HG02610 (cell line): Measurements from ENCODE around the gene MPPE1.
"Not testable (repeated sequence)": the region's sequence is repeated elsewhere in the genome, so short reads cannot be mapped to it uniquely, and the experiment has no call there.

ENCODE experiments used
- ATAC-seq: cut with Tn5 transposase; IDR thresholded peaks from one replicate; pipeline ENCODE4 v1.9.1; 2021; ENCODE audit warnings: mild to moderate bottlenecking, moderate library complexity; ENCODE audit not compliant: unreplicated experiment

MPPE1 gene

DNA sequence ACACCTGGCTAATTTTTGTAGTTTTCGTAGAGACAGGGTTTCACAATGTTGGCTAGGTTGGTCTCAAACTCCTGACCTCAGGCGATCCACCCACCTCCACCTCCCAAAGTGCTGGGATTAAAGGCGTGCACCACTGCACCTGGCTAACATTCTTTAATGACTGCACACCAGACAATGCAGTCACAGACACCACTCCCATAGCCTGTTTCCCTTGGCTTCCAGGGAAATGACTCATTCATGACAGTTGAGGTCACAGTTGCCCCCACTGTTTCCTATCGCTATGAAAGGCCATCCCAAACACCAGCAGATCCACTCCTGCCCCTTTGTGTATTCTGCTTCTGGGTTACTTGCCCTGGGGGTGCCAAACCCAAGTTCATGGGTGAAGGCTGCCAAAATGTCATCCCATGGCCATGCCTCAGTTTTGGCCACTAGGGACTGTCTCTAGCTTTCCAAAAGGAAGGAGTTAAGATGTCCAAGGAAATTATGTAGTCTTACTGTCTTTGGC is 48.2 kb downstream of the MPPE1 start:
- ATAC-seq: no peak

DNA sequence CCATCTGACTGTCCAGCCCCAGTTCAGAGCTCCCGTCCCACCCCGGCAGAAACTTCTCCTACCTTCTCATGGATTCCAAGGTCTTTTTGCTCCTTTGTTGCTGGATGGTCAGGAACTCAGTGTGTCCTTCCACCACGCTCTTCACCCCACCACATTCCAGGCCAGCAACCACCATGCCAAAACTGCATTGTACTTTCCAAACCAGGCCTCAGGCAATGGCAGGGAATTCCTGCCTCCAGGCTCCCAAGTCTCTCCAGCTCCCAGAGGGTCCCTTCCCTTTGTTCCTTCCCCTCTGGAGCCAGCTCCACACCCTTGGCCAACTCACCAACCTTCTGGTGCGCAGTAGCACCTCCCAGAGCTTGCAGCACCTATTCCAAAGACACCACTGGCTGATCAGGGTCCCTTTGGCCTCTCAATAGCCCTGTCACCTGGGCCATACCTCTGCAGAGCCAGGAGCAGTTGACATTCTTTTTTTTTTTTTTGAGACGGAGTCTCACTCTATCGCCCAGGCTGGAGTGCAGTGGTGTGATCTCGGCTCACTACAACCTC is 48.8 kb downstream of the MPPE1 start:
- ATAC-seq: no peak

DNA sequence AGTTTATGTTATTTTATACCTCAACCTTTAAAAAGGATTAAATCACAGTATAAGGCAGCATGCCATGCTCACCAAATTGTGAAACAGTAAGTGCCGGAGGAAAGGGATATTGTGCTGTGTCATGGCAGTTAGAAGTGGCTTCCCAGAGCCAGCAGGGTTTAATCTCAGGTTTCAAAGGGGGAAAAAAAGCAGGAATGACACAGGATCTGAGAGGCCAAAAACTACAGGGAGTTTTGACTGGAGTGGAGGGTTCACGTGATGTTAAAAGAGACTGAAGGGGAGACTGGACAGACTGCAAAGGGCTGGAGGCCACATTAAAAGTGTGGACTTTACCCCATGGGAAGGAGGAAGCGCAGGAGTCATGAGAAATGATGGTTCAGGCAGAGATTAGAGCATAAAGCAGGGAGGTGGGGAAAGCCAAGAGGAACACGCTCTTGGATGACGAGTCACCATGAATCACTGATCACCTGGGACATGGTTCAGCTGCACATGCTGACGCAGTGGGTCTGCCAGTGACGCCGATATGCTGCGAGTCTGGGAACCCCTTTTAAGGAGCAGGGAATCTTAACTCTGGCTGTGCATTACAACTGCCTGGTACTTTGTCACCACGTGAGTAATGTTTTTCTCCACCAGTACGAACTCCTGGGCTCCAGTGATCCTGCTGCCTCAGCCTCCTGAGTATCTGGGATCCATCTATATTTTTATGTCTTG is 50.8 kb downstream of the MPPE1 start:
- ATAC-seq: no peak

DNA sequence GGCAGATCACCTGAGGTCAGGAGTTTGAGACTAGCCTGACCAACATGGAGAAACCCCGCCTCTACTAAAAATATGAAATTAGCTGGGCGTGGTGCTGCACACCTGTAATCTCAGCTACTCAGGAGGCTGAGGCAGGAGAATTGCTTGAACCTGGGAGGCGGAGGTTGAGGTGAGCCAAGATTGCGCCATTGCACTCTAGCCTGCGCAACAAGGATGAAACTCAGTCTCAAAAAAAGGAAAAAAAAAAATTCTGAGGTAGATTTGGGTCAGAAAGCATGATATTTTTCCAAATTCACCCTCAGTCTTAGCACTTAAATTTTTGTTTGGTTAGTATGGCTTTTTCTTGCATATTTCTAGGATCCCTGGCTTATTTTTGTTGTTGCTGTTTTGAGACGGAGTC is 53.6 kb downstream of the MPPE1 start:
- ATAC-seq: not testable (repeated sequence)

DNA sequence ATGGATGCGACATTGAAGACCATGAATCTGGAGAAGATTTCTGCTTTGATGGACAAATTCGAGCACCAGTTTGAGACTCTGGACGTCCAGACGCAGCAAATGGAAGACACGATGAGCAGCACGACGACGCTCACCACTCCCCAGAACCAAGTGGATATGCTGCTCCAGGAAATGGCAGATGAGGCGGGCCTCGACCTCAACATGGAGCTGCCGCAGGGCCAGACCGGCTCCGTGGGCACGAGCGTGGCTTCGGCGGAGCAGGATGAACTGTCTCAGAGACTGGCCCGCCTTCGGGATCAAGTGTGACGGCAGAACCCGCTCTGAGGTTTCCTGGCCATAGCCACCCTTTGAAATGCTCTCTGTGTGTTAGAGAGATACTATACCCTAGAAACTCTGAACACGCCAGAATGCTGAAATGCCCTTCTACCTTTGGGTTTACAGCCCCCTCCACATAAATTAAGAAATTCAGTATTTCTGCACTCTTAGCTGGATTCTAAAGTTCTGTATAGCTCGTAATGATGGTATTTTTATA is 56.2 kb downstream of the MPPE1 start:
- no peak for ATAC-seq

DNA sequence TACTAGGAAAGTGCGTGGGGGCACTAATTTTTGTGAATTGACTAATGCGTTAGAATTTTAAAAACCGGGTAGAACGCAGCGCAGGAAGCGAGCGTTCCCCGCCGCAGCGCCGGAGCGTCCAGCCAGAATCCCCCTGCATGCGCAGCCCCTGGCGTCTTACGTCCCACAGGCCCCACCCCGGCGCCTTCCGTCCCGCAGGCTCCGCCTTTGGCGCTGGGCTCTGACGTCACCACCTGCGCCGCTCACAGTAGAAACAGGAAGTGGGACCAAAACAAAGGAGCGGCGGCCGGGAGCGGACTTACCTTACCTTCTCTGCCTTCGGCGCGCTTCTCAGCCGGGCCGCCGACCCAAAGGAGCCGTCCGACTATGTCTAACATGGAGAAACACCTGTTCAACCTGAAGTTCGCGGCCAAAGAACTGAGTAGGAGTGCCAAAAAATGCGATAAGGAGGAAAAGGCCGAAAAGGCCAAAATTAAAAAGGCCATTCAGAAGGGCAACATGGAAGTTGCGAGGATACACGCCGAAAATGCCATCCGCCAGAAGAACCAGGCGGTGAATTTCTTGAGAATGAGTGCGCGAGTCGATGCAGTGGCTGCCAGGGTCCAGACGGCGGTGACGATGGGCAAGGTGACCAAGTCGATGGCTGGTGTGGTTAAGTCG is 56.8 kb downstream of the MPPE1 start, which contains the start of gene CHMP1B:
Gene CHMP1B (plus strand): TSS at position 268 of the 660 bp plus-strand sequence. CDS start 99 bp downstream, at position 367.
- peak; percentile 96 for ATAC-seq

DNA sequence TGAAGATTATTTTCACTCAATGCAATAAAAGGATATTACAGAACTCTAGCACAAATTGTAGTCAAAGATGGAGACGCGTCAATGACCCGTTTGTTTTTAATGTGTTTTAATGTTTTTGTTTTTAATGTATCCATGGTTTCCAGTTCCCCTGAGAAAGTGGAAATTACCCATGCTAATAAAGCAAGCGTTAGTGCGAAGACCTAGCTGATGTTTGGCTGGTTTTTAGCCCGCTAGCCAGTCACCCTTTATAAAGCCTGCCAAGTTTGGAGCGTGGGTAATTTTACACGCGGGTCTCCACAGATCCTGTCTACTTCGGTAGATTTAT is 57.3 kb downstream of the MPPE1 start:
- ATAC-seq: peak; percentile 37

DNA sequence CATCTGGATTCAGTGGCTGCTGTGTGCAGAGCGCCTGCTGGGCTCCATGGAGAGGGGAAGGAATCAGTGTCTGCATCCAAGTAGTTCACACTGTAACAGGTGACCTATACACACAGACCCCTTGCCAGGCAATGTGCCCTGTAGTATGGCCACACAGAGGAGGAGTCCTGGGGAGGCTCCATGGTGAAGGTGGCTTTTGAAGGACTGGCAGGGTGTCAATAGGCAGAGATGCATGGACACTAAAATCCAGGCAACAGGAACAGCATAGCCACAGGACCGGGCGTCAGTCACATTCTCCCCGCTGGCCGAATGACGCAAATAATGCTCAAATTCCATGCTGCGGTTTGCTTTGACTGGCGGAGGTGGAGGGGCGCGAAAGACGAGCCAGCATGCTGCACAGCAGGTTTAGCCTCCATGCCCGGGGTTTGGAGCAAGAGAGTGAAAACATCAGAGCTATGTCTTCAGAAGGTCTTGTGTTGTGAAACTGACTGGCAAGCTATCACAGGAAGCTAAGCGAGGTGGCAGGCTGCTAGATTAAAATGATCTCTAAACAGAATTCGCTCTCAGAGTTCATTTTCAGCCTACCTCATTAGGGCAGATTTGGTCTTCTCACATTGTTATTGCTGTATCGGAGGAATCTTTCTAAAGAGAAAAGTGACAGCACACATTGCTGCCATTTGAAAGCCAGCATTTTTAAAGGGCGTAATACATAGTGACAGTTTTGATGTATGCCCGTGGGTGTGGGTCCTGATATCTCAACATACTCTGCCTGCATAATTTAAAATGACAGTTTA is 58.1 kb downstream of the MPPE1 start:
- ATAC-seq: no peak

DNA sequence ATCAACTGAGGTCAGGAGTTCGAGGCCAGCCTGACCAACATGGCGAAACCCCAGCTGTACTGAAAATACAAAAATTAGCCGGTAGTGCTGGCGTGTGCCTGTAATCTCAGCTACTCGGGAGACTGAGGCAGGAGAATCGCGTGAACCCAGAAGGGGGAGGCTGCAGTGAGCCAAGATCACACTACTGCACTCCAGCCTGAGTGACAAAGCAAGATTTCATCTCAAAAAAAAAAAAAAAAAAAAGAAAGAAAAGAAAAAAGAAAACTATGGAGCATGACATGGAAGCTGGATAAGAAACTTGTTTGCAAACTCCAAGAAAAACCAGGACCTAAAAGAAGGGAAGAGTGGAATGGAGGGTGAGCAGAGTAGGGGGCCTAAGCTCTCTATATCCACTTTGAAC is 58.8 kb downstream of the MPPE1 start:
- no peak for ATAC-seq

DNA sequence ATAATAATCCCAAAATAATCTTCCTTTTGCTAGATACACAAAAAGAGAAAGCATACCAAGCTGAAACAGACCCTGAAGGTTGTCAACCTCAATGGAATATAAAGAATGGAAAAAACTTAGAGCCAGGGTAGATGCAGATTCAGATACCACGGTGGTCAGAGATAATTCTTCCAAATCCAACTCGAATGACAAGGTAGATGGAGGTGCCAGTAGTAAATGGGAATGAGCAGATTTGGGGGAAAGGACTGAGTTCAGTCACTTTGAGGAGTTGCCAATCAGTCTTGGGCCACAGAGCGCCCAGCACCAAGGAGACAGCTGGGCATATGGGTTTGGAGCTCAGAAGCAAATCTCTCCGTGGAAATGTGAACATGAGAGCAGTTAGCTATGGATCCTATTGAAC is 60.3 kb downstream of the MPPE1 start:
- no peak for ATAC-seq

DNA sequence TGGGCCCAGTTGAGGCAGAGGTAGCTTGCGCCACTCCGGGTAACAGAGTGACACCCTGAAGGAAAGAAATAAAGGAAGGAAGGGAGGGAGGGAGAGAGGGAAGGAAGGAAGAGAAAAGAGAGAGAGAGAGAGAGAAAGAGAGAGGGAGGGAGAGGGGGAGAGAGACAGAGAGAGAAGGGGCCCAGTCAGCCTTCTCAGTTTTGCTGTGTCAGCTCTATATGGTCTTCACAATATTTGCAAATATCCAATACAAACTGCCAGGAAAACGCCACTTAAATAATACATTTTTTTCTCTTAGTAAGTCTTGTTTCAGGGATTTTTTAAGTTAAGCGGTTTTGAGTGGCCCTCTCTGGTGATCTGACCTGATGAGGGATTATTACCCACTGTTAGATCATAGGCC is 62.5 kb downstream of the MPPE1 start:
- no peak for ATAC-seq

DNA sequence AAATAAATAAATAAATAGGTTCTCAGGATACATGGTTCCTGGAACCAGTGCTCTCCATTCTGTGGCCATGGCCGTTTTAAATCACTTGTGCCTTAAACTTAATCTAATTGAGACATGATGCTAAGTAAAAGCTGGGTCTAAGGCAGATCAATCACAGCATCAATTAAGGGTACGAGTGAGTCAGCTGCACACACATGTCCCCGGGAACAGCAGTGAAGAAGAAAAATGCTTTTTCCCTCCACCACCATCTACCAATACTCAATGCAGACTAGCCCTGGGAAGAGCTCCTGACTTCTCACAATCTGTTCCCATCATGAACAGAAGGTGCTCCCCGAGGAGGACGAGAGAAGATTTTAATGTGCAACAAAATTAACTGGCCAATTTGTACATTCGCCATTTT is 63.7 kb downstream of the MPPE1 start:
- ATAC-seq: no peak

DNA sequence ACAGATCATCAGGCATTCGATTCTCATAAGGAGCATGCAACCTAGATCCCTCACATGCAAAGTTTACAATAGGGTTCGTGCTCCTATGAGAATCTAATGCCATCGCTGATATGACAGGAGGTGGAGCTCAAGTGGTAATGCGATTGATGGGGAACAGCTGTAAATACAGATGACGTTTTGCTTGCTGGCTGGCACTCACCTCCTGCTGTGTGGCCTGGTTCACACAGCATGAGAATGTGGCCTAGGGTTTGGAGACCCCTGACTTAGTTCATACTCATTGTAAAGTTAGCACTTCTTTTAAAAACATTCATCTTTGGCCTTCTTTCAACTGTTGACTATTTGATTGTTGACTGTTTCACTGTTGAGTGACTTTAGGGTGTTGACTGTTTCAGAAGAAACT is 65.6 kb downstream of the MPPE1 start:
- ATAC-seq: no peak

DNA sequence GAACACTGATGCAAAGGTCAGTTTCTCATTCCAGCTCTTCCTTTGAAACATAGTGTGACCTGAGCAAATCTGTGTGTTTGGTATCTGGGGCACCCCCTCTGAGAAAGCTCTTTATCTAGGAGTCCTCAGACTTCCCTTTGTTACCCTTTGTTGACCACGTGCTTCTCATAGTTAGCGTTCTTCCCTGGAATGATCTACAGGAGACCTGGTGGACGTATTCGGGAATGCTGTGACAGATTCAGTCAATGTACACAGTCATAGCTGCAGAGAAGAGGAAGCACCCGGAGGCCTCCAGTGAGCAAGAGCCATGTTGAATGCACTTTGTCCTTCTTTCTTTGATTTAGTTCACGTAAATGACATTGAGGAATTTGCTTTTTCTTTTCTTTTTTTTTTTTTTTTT is 67.6 kb downstream of the MPPE1 start:
- ATAC-seq: no peak

DNA sequence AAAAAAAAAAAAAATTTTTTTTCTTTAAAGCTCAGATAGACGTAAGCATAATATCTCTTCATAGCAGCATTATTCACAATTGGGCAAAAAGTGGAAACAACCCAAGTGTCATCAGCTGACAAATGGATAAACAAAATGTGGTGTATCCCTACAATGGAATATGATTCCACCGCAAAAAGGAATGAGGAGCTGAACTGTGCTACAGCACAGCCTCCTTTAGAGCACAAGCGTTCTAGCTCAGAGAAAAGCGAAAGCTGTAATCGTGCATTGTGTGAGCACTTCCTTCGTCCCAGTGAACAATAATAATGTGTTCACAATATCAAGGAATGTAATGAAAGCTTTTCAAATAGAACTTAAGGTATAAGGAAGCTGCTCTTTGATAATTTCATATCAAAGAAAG is 68.6 kb downstream of the MPPE1 start:
- ATAC-seq: no peak

DNA sequence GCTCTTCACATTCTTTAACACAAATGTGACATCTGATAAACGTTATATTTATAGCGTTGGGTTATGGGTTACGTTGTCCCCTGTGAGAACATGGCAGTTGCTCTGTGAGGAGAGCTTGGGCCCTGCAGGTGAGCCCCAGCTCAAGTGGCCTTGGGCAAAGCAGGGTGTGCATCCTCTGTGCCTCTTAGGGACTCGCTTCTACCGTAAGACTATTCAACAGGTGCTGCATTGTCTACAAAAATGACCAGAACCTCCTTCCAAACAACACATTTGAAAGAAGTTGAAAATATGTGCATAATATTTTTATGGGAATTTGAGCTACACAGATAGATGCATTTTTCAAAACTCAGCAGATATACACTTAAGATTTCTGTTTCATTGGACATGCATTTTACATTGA is 73.3 kb downstream of the MPPE1 start:
- no peak for ATAC-seq
